Activated CD8-positive, alpha-beta T cell treated with anti-CD3 and anti-CD28 coated beads, Interleukin-2, amount 10 ng/mL, durations not matched to agents 7 days and 5 days (primary cell): ENCODE data around the gene WFDC1. TPM values are rescaled to one million over a fixed set of nuclear protein-coding genes. Genes with fewer than 3 reads are reported as not detected.

ENCODE experiments used
- ATAC-seq: fragments of 150-1000 bp; cut with Tn5 transposase; one replicate; pipeline ENCODE4 v1.10.0; 2021; ENCODE audit warnings: moderate library complexity
- CTCF ChIA-PET: fragments of 350-600 bp; sonication (Branson Sonifier 250); formaldehyde crosslinking; loops from one replicate; lab custom pipeline; 2021; ENCODE audit warnings: antibody characterized with exemption; lab: Charles Lee
- POLR2A ChIA-PET: fragments of 350-600 bp; sonication (Branson Sonifier 250); formaldehyde crosslinking; loops from one replicate; lab custom pipeline; 2021; ENCODE audit warnings: antibody characterized with exemption; lab: Charles Lee
- DNase-seq: peaks from one replicate; pipeline ENCODE4 v3.0.0-alpha.2; 2020
- H3K27ac Mint-ChIP-seq: one replicate; pipeline ENCODE4 v1.8.0; 2021; ENCODE audit warnings: mild to moderate bottlenecking, mixed read lengths
- H3K27me3 Mint-ChIP-seq: one replicate; pipeline ENCODE4 v1.8.0; 2021; ENCODE audit warnings: low read depth, mixed read lengths
- H3K36me3 Mint-ChIP-seq: one replicate; pipeline ENCODE4 v1.8.0; 2021; ENCODE audit warnings: low read depth, mixed read lengths
- H3K4me1 Mint-ChIP-seq: one replicate; pipeline ENCODE4 v1.8.0; 2021; ENCODE audit warnings: low read depth, mixed read lengths
- H3K4me3 Mint-ChIP-seq: one replicate; pipeline ENCODE4 v1.8.0; 2021; ENCODE audit warnings: mild to moderate bottlenecking, mixed read lengths
- H3K9me3 Mint-ChIP-seq: one replicate; pipeline ENCODE4 v1.8.0; 2022; ENCODE audit warnings: mixed read lengths; ENCODE audit not compliant: insufficient read depth
- total RNA-seq, 2 experiments: library from RNA; stranded (reverse); gene quantifications; one replicate each; pipeline ENCODE4 v1.2.3, GENCODE V29; 2021

WFDC1 gene
- total RNA-seq, 2 experiments from 2014 or later = not detected

- Mint-ChIP-seq H3K36me3 (no peaks in the 10 kb centered on the region), H3K9me3 (no peaks in the 10 kb centered on the region), H3K27me3 (peaks cover 24% of the 10 kb centered on the region), H3K4me1 (peaks cover 33% of the 10 kb centered on the region), H3K4me3 (no peak overlapping the region), H3K27ac (no peak overlapping the region)
- DNase-seq (no peak), ATAC-seq (no peak)
- POLR2A ChIA-PET = no interaction called here
- CTCF ChIA-PET = interaction anchor here (1.0 kb wide), 1 partner anchor 175 kb away, joined by 3 read pairs; the partner anchor contains the start of gene TAF1C
Observed at GRCh38 chr16:84362471-84362941, 67.8 kb downstream of the WFDC1 start.

GRCh38 chr16:84366208-84366607, 71.5 kb downstream of the WFDC1 start:
- ATAC-seq = no peak
- DNase-seq = no peak
- Mint-ChIP-seq H3K4me1 (peaks cover 23% of the 10 kb centered on the region), H3K9me3 (no peaks in the 10 kb centered on the region), H3K27me3 (peaks cover 53% of the 10 kb centered on the region), H3K27ac (no peak overlapping the region), H3K36me3 (no peaks in the 10 kb centered on the region), H3K4me3 (no peak overlapping the region)
- POLR2A ChIA-PET = no interaction called here
- CTCF ChIA-PET = no interaction called here

GRCh38 chr16:84367297-84367680, 72.6 kb downstream of the WFDC1 start:
- Mint-ChIP-seq H3K4me1 (peaks cover 22% of the 10 kb centered on the region), H3K36me3 (no peaks in the 10 kb centered on the region), H3K27me3 (peaks cover 62% of the 10 kb centered on the region), H3K27ac (no peak overlapping the region), H3K4me3 (no peak overlapping the region), H3K9me3 (no peaks in the 10 kb centered on the region)
- POLR2A ChIA-PET = no interaction called here
- DNase-seq (no peak), ATAC-seq (no peak)
- CTCF ChIA-PET = no interaction called here

- no peaks in the 10 kb centered on the region for H3K9me3 Mint-ChIP-seq
- H3K36me3 Mint-ChIP-seq = no peaks in the 10 kb centered on the region
- ATAC-seq = no peak
- no peak overlapping the region for H3K27ac Mint-ChIP-seq
- POLR2A ChIA-PET = no interaction called here
- peaks cover 22% of the 10 kb centered on the region for H3K4me1 Mint-ChIP-seq
- CTCF ChIA-PET = no interaction called here
- peaks cover 62% of the 10 kb centered on the region for H3K27me3 Mint-ChIP-seq
- no peak overlapping the region for H3K4me3 Mint-ChIP-seq
- no peak for DNase-seq
Observed at GRCh38 chr16:84367750-84368307, 73.2 kb downstream of the WFDC1 start.

- no peak for DNase-seq
- Mint-ChIP-seq H3K4me3 (no peak within 1 kb of the TSS), H3K27me3 (peaks cover 59% of the 10 kb centered on the region), H3K27ac (no peak within 1 kb of the TSS), H3K9me3 (no peaks in the 10 kb centered on the region), H3K36me3 (no peaks in the 10 kb centered on the region), H3K4me1 (peaks cover 22% of the 10 kb centered on the region)
- POLR2A ChIA-PET = no interaction called here
- CTCF ChIA-PET = interaction anchor here (1.8 kb wide), 1 partner anchor 92 kb away, joined by 9 read pairs; no protein-coding TSS in a partner anchor
- ATAC-seq = peak; percentile 35
Observed at GRCh38 chr16:84368308-84368996, 73.8 kb downstream of the WFDC1 start, which contains the start of gene ATP2C2. TSS of gene ATP2C2 (plus strand) at chr16:84368538. CDS start at chr16:84368616, 78 bp downstream.

- DNase-seq = no peak
- no peaks in the 10 kb centered on the region for H3K9me3 Mint-ChIP-seq
- H3K27ac Mint-ChIP-seq = no peak overlapping the region
- POLR2A ChIA-PET = no interaction called here
- H3K27me3 Mint-ChIP-seq = peaks cover 62% of the 10 kb centered on the region
- no peaks in the 10 kb centered on the region for H3K36me3 Mint-ChIP-seq
- H3K4me1 Mint-ChIP-seq = peaks cover 22% of the 10 kb centered on the region
- CTCF ChIA-PET = interaction anchor here (1.8 kb wide), 1 partner anchor 92 kb away, joined by 9 read pairs; no protein-coding TSS in a partner anchor
- H3K4me3 Mint-ChIP-seq = no peak overlapping the region
- ATAC-seq = no peak
Observed at GRCh38 chr16:84369105-84369504, 74.4 kb downstream of the WFDC1 start.

GRCh38 chr16:84369938-84370627, 75.4 kb downstream of the WFDC1 start:
- Mint-ChIP-seq H3K9me3 (no peaks in the 10 kb centered on the region), H3K27ac (no peak overlapping the region), H3K4me1 (peaks cover 22% of the 10 kb centered on the region), H3K4me3 (no peak overlapping the region), H3K36me3 (no peaks in the 10 kb centered on the region), H3K27me3 (peaks cover 61% of the 10 kb centered on the region)
- peak; percentile 21 for ATAC-seq
- no peak for DNase-seq
- ChIA-PET POLR2A (no interaction called here), CTCF (interaction anchor here (1.8 kb wide), 1 partner anchor 93 kb away, joined by 9 read pairs; no protein-coding TSS in a partner anchor)

- H3K36me3 Mint-ChIP-seq = no peaks in the 10 kb centered on the region
- H3K4me3 Mint-ChIP-seq = no peak overlapping the region
- peaks cover 22% of the 10 kb centered on the region for H3K4me1 Mint-ChIP-seq
- peaks cover 64% of the 10 kb centered on the region for H3K27me3 Mint-ChIP-seq
- H3K27ac Mint-ChIP-seq = no peak overlapping the region
- no peak for ATAC-seq
- ChIA-PET CTCF (no interaction called here), POLR2A (no interaction called here)
- no peaks in the 10 kb centered on the region for H3K9me3 Mint-ChIP-seq
- DNase-seq = no peak
Observed at GRCh38 chr16:84370723-84371552, 76.3 kb downstream of the WFDC1 start.

GRCh38 chr16:84371553-84371865, 76.8 kb downstream of the WFDC1 start:
- POLR2A ChIA-PET = no interaction called here
- Mint-ChIP-seq H3K9me3 (no peaks in the 10 kb centered on the region), H3K27me3 (peaks cover 61% of the 10 kb centered on the region), H3K4me3 (no peak overlapping the region), H3K27ac (no peak overlapping the region), H3K4me1 (peaks cover 22% of the 10 kb centered on the region), H3K36me3 (no peaks in the 10 kb centered on the region)
- CTCF ChIA-PET = no interaction called here
- ATAC-seq (no peak), DNase-seq (no peak)

- Mint-ChIP-seq H3K9me3 (no peaks in the 10 kb centered on the region), H3K4me1 (peaks cover 12% of the 10 kb centered on the region), H3K27me3 (peaks cover 43% of the 10 kb centered on the region), H3K27ac (no peak overlapping the region), H3K36me3 (no peaks in the 10 kb centered on the region), H3K4me3 (no peak overlapping the region)
- ChIA-PET POLR2A (no interaction called here), CTCF (no interaction called here)
- DNase-seq (no peak), ATAC-seq (no peak)
Observed at GRCh38 chr16:84373907-84374489, 79.3 kb downstream of the WFDC1 start.

- peaks cover 25% of the 10 kb centered on the region for H3K27me3 Mint-ChIP-seq
- ATAC-seq = no peak
- ChIA-PET CTCF (no interaction called here), POLR2A (no interaction called here)
- DNase-seq = no peak
- H3K4me1 Mint-ChIP-seq = peaks cover 12% of the 10 kb centered on the region
- H3K9me3 Mint-ChIP-seq = no peaks in the 10 kb centered on the region
- no peaks in the 10 kb centered on the region for H3K36me3 Mint-ChIP-seq
- H3K27ac Mint-ChIP-seq = no peak overlapping the region
- H3K4me3 Mint-ChIP-seq = no peak overlapping the region
Observed at GRCh38 chr16:84378099-84378498, 83.4 kb downstream of the WFDC1 start.
